LNCaP clone FGC (cell line): ENCODE measurements around the gene MVB12A.

Experiments
- DNase-seq: peaks from one replicate; pipeline ENCODE4 v3.0.0-alpha.2; 2011; ENCODE audit warnings: low read depth
- H3K4me3 ChIP-seq: 2 replicates; pipeline ENCODE4 v1.5.1; 2011; ENCODE audit warnings: mild to moderate bottlenecking, low read depth, low read length, control low read depth
- TF ChIP-seq, protein P1 (sequence below): IDR thresholded peaks from 2 replicates; pipeline ENCODE4 v1.5.1; 2012; ENCODE audit warnings: mild to moderate bottlenecking; ENCODE audit not compliant: control insufficient read depth, insufficient read depth; ENCODE audit errors: extremely low read depth

Gene MVB12A

DNA sequence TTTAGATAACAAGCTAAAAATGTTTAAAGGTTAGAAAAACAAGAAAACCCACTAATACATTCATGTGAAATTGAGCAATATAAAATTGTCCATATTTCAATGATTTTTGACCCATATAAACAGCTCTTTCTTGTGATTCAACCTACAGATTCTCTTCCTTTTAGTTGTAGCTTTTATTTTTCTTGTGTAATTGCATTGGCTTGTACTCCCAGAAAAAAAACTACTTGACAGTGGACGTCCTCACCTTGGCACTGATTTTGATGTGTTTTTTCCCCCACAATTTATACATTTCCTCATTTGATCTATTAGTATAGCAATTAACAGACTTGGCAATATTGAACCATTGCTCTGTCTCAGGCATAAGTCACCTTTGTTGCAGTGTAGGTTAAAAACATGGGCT is 30.6 kb upstream of the MVB12A start:
- TF ChIP-seq, protein P1, sequence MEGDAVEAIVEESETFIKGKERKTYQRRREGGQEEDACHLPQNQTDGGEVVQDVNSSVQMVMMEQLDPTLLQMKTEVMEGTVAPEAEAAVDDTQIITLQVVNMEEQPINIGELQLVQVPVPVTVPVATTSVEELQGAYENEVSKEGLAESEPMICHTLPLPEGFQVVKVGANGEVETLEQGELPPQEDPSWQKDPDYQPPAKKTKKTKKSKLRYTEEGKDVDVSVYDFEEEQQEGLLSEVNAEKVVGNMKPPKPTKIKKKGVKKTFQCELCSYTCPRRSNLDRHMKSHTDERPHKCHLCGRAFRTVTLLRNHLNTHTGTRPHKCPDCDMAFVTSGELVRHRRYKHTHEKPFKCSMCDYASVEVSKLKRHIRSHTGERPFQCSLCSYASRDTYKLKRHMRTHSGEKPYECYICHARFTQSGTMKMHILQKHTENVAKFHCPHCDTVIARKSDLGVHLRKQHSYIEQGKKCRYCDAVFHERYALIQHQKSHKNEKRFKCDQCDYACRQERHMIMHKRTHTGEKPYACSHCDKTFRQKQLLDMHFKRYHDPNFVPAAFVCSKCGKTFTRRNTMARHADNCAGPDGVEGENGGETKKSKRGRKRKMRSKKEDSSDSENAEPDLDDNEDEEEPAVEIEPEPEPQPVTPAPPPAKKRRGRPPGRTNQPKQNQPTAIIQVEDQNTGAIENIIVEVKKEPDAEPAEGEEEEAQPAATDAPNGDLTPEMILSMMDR = no peak
- no peak overlapping the region for H3K4me3 ChIP-seq
- DNase-seq = no peak

GRCh38 chr19:17389957-17390664 is 29.7 kb upstream of the MVB12A start:
- H3K4me3 ChIP-seq = no peak overlapping the region
- TF ChIP-seq, protein P1 = no peak
- DNase-seq = no peak

GRCh38 chr19:17390665-17391370 is 29.0 kb upstream of the MVB12A start:
- TF ChIP-seq, protein P1 = peak; percentile 57
- DNase-seq = peak; percentile 14

GRCh38 chr19:17391371-17392151 is 28.3 kb upstream of the MVB12A start:
- TF ChIP-seq, protein P1 = no peak
- H3K4me3 ChIP-seq = peak overlapping the region; percentile 44
- no peak for DNase-seq

More at GRCh38 chr19:17390665-17391370, 29.0 kb upstream of the MVB12A start:
- H3K4me3 ChIP-seq = peak overlapping the region; percentile 44

DNA sequence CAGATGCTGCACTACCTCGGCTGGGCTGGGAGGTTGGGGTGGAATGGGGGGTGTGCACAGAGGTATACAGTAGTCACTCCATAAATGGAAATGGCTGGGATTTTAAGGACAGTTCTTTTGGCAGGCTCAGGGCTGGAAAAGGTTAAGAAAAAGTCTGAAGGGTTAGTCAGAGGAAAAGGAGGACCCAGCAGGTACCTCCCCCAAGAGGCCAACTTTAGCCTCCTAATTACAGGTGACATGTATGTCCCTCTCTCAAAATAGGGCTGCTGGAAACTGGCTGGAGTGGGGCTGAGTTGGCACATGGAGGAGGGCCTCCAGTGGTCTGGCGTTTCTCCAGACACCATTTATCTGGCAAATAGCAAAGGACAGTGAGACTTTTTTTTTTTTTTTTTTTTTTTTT is 26.8 kb upstream of the MVB12A start:
- DNase-seq = peak; percentile 18
- H3K4me3 ChIP-seq = no peak overlapping the region
- TF ChIP-seq, protein P1 = no peak

DNA sequence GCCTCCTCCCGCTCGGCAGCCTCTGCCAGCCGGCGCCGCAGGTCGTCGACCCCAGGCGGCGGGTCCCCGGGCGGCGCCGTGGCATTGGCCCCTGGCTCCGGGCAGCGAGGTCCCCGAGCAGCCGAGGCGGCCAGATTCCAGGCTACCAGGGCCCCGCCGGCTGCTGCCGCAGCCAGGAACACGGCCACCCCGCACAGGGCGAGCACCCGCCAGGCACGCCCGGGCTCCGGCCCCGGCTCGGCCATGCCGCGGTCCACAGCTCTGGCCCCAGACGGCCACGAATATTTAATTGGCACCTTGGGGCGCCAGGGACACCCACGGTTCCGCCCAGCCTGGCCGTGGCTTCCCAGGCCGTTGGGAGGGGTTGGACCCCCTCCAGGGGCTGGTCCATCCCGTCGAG is 25.9 kb upstream of the MVB12A start, which contains the start of gene CCDC194:
Gene CCDC194 (minus strand): TSS at position 283 of the 400 bp plus-strand sequence. CDS start 38 bp downstream, at position 245.
- TF ChIP-seq, protein P1 = no peak
- no peak within 1 kb of the TSS for H3K4me3 ChIP-seq
- DNase-seq = no peak
